HuH-7.5 (cell line): ENCODE results near the gene PAPPA.

Experiments
- DNase-seq: peaks from one replicate; pipeline ENCODE4 v3.0.0; 2011; ENCODE audit warnings: low spot score

The PAPPA gene

GRCh38 chr9:116276196-116276493 is 122.6 kb downstream of the PAPPA start:
- no peak for DNase-seq

GRCh38 chr9:116276651-116277121 is 123.1 kb downstream of the PAPPA start:
- no peak for DNase-seq

- DNase-seq, result no peak
Measured at GRCh38 chr9:116278326-116278725, 124.7 kb downstream of the PAPPA start.

GRCh38 chr9:116279230-116279629 is 125.6 kb downstream of the PAPPA start:
- DNase-seq, result no peak

GRCh38 chr9:116280529-116280928 is 126.9 kb downstream of the PAPPA start:
- no peak for DNase-seq

- DNase-seq, result no peak
Measured at GRCh38 chr9:116282597-116282996, 129.0 kb downstream of the PAPPA start.

- DNase-seq, result no peak
Measured at GRCh38 chr9:116284518-116284917, 130.9 kb downstream of the PAPPA start.

- DNase-seq, result no peak
Measured at GRCh38 chr9:116285320-116285719, 131.7 kb downstream of the PAPPA start.

GRCh38 chr9:116286297-116286696 is 132.7 kb downstream of the PAPPA start:
- no peak for DNase-seq

- DNase-seq, result no peak
Measured at GRCh38 chr9:116287721-116288120, 134.1 kb downstream of the PAPPA start.

- no peak for DNase-seq
Measured at GRCh38 chr9:116288658-116289057, 135.1 kb downstream of the PAPPA start.

- DNase-seq, result no peak
Measured at GRCh38 chr9:116297346-116297745, 143.8 kb downstream of the PAPPA start.

GRCh38 chr9:116298249-116298648 is 144.7 kb downstream of the PAPPA start:
- DNase-seq, result no peak

- no peak for DNase-seq
Measured at GRCh38 chr9:116298878-116299391, 145.3 kb downstream of the PAPPA start.

- DNase-seq, result no peak
Measured at GRCh38 chr9:116300360-116300870, 146.8 kb downstream of the PAPPA start.

GRCh38 chr9:116303270-116303669 is 149.7 kb downstream of the PAPPA start:
- no peak for DNase-seq

- DNase-seq, result no peak
Measured at GRCh38 chr9:116303886-116304538, 150.4 kb downstream of the PAPPA start.

- no peak for DNase-seq
Measured at GRCh38 chr9:116304761-116305160, 151.2 kb downstream of the PAPPA start.

GRCh38 chr9:116308076-116308475 is 154.5 kb downstream of the PAPPA start:
- no peak for DNase-seq

- DNase-seq, result no peak
Measured at GRCh38 chr9:116309900-116310611, 156.5 kb downstream of the PAPPA start.

GRCh38 chr9:116312221-116312620 is 158.6 kb downstream of the PAPPA start:
- DNase-seq, result no peak

- no peak for DNase-seq
Measured at GRCh38 chr9:116313638-116314037, 160.0 kb downstream of the PAPPA start.

GRCh38 chr9:116316246-116316645 is 162.7 kb downstream of the PAPPA start:
- DNase-seq, result no peak
